Measurements from ENCODE around the gene CCDC12. TPM values are rescaled to one million over a fixed set of nuclear protein-coding genes. Genes with fewer than 3 reads are reported as not detected.
A peak's percentile ranks its signal among the peaks of the same experiment; 100 is the strongest.

The CCDC12 gene
- polyA plus RNA-seq, 1 donor from 2014 or later: 151 TPM

GRCh38 chr3:46907960-46908293, 68.6 kb downstream of the CCDC12 start:
- Mint-ChIP-seq H3K27ac (no peak overlapping the region), H3K4me1 (peaks cover 0 to 5% (median 4%) of the 10 kb centered on the region in 3 donors), H3K9me3 (no peaks in the 10 kb centered on the region), H3K36me3 (no peaks in the 10 kb centered on the region), H3K27me3 (no peaks in the 10 kb centered on the region), H3K4me3 (no peak overlapping the region)

DNA sequence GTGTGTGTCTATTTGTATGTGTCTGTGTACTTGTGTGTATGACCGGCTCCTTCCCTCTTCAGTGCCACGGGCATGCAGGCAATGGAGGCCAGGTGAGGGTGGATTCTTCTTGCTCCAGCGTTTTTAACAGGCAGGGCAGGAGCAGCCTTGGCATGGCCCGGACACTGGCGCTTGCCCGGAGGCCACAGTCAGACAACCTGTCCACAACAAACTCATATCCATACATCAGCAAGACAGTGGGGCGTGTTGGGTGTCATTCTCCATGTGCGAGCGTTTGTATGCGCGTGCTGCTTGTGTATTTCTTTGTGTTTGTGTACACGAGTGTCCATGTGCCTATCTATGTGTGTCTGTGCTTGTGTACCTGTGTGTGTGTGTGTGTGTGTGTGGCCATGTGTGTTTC, 69.3 kb downstream of the CCDC12 start:
- Mint-ChIP-seq H3K36me3 (no peaks in the 10 kb centered on the region), H3K9me3 (no peaks in the 10 kb centered on the region), H3K27me3 (no peaks in the 10 kb centered on the region), H3K4me1 (peaks cover 0 to 5% (median 4%) of the 10 kb centered on the region in 3 donors), H3K4me3 (no peak overlapping the region), H3K27ac (no peak overlapping the region)

DNA sequence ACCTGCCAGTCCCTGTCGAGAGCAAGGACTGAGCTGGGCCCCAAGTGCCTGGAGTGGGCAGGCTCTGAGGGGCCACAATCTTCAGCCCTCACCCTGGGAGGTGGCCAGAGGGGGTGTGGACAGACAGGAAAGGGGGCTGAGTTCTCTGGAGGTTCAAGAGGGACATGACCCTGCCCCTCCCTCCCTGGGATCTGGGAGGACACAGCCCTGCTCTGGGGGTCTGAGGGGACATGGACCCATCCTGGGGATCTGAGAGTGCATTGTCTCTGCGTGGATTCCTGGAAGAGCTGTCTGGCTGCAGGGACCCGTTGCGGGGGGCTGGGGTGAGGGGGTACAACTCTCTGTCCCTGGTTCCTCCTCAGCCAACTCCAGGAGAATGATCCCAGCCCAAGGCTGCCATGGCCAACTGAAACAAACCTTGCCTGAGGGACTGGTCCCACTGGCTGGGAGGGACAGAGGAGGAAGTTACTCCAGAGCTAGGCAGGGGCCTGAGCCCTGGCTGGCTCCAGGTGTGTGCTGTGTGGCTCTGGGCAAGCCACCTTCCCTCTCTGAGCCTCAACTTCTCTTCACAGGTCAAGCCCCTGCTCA, 70.0 kb downstream of the CCDC12 start:
- Mint-ChIP-seq H3K27me3 (no peaks in the 10 kb centered on the region), H3K4me3 (no peak overlapping the region), H3K9me3 (no peaks in the 10 kb centered on the region), H3K36me3 (no peaks in the 10 kb centered on the region), H3K27ac (no peak overlapping the region), H3K4me1 (peaks cover 0 to 5% (median 4%) of the 10 kb centered on the region in 3 donors)

DNA sequence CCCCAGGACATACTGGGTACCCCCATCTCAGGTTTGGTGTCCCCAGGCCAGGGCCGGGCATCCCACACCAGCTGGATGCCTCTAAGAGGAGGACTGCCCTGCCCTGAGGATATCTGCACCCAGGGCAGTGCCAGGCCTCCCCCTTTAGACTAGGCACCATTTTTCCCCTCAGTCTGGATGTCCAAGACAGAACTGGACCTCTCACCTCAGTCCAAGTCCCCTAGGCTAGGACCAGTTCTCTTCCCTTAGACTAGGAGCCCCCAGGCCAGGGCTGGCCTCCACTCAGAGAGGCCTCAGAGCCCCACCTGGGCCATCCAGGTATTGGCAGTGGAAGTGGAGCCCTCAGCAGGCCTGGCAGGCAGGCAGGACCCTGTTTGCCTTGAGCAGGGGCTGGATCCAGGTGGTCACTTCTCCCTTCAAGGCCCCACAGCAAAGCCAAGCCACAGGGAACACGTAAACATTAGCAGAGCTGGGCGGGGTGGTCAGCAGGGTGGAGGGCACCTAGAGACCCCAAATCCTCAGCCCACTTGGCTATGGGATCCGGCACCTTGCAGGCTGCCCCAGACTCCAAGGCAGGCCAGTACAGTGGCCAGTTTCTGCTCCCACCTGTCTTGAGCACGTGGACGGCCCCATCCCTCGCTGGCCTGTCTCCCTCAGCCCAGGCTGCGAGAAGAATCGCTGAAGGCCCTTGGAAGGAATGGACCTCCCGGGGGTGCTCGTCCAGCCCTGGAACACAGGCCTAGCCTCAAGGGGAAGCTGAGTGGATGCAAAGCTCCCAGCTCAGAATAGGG, 70.7 kb downstream of the CCDC12 start:
- H3K36me3 Mint-ChIP-seq: no peaks in the 10 kb centered on the region
- H3K27ac Mint-ChIP-seq: no peak overlapping the region
- peaks cover 0 to 5% (median 4%) of the 10 kb centered on the region in 3 donors for H3K4me1 Mint-ChIP-seq

GRCh38 chr3:46905213-46905560, 71.4 kb downstream of the CCDC12 start:
- Mint-ChIP-seq H3K36me3 (no peaks in the 10 kb centered on the region), H3K4me1 (peaks cover 0 to 5% (median 4%) of the 10 kb centered on the region in 3 donors), H3K27me3 (no peaks in the 10 kb centered on the region), H3K9me3 (no peaks in the 10 kb centered on the region), H3K4me3 (no peak overlapping the region), H3K27ac (peak overlapping the region in 1 of 3 donors; percentile 43)

More for the DNA sequence above, 70.7 kb downstream of the CCDC12 start:
- no peaks in the 10 kb centered on the region for H3K27me3 Mint-ChIP-seq
- H3K4me3 Mint-ChIP-seq: no peak overlapping the region
- no peaks in the 10 kb centered on the region for H3K9me3 Mint-ChIP-seq

- no peaks in the 10 kb centered on the region for H3K9me3 Mint-ChIP-seq
- H3K36me3 Mint-ChIP-seq: no peaks in the 10 kb centered on the region
- no peaks in the 10 kb centered on the region for H3K27me3 Mint-ChIP-seq
- peak overlapping the region in 1 of 3 donors; percentile 43 for H3K27ac Mint-ChIP-seq
- H3K4me1 Mint-ChIP-seq: peaks cover 0 to 3% (median 3%) of the 10 kb centered on the region in 3 donors
- H3K4me3 Mint-ChIP-seq: no peak overlapping the region
Measured at GRCh38 chr3:46904303-46905212, 72.0 kb downstream of the CCDC12 start.

DNA sequence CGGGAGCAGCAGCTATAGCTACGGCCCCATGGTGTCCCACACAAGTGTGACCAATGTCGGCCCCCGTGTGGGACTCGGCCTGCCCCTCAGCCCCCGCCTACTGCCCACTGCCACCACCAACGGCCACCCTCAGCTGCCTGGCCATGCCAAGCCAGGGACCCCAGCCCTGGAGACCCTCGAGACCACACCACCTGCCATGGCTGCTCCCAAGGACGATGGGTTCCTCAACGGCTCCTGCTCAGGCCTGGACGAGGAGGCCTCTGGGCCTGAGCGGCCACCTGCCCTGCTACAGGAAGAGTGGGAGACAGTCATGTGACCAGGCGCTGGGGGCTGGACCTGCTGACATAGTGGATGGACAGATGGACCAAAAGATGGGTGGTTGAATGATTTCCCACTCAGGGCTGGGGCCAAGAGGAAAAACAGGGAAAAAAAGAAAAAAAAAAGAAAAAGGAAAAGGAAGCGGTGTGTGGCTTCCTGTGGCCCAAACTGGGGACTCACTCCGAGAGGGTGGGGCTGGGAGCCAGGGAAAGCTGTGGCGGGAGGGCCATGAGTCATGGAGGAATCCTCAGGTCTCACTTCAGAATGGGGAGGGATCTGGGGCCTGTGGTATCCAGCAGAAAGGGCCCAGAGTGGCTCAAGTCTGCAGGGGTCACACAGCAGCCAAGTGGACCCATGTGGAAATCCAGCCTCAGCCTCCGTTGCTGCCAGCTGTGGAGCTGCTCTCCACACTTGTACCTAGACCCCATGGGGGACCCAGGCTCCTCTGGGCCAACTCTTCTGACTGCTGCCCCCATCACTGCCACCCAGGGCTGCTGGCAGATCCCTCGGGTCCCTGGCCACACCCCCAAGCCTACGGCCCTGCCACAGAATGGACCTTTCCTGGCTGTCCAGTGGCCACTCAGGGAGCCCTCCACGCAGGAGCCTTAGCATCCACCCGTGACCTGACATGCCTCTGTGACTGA, 72.9 kb downstream of the CCDC12 start:
- Mint-ChIP-seq H3K27me3 (peaks cover 1% of the 10 kb centered on the region), H3K27ac (no peak overlapping the region), H3K4me3 (no peak overlapping the region)

DNA sequence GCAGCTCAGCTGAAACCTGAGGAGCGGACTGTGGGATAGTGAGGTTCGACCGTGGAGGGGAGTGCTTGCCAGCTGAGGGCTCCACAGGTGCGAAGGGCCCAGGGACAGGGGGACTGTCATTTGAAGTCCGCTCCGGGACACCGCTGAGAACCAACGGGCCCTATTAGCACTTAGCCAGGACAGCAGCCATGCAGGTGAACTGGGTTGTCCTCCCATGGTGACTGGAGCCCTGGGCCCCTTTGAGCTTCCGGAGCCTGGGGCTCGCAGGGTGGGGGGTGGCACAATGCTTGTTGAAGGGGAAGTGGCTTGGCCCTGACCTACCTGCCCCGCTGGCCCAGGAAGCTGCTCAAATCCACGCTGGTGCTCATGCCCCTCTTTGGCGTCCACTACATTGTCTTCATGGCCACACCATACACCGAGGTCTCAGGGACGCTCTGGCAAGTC, 74.3 kb downstream of the CCDC12 start:
- Mint-ChIP-seq H3K9me3 (no peaks in the 10 kb centered on the region), H3K27ac (no peak overlapping the region), H3K4me3 (no peak overlapping the region), H3K36me3 (no peaks in the 10 kb centered on the region), H3K4me1 (peaks cover 0 to 7% (median 2%) of the 10 kb centered on the region in 3 donors), H3K27me3 (peaks cover 9% of the 10 kb centered on the region)

More for the DNA sequence above, 72.9 kb downstream of the CCDC12 start:
- peaks cover 0 to 2% (median 0%) of the 10 kb centered on the region in 3 donors for H3K4me1 Mint-ChIP-seq
- H3K36me3 Mint-ChIP-seq: no peaks in the 10 kb centered on the region
- no peaks in the 10 kb centered on the region for H3K9me3 Mint-ChIP-seq

- no peaks in the 10 kb centered on the region for H3K36me3 Mint-ChIP-seq
- peaks cover 0 to 7% (median 2%) of the 10 kb centered on the region in 3 donors for H3K4me1 Mint-ChIP-seq
- H3K27ac Mint-ChIP-seq: no peak overlapping the region
- H3K9me3 Mint-ChIP-seq: no peaks in the 10 kb centered on the region
- H3K4me3 Mint-ChIP-seq: no peak overlapping the region
- peaks cover 9% of the 10 kb centered on the region for H3K27me3 Mint-ChIP-seq
Measured at GRCh38 chr3:46901591-46902187, 74.9 kb downstream of the CCDC12 start.

GRCh38 chr3:46901061-46901460, 75.5 kb downstream of the CCDC12 start:
- Mint-ChIP-seq H3K27ac (no peak overlapping the region), H3K27me3 (peaks cover 11% of the 10 kb centered on the region), H3K36me3 (no peaks in the 10 kb centered on the region), H3K4me3 (no peak overlapping the region), H3K4me1 (peaks cover 0 to 7% (median 2%) of the 10 kb centered on the region in 3 donors), H3K9me3 (no peaks in the 10 kb centered on the region)

GRCh38 chr3:46900356-46900755, 76.2 kb downstream of the CCDC12 start:
- H3K27me3 Mint-ChIP-seq: peaks cover 13% of the 10 kb centered on the region
- H3K9me3 Mint-ChIP-seq: no peaks in the 10 kb centered on the region
- H3K4me1 Mint-ChIP-seq: peaks cover 0 to 7% (median 3%) of the 10 kb centered on the region in 3 donors
- H3K4me3 Mint-ChIP-seq: no peak overlapping the region
- H3K27ac Mint-ChIP-seq: peak overlapping the region in 1 of 3 donors; percentile 22
- H3K36me3 Mint-ChIP-seq: no peaks in the 10 kb centered on the region

GRCh38 chr3:46900007-46900292, 76.6 kb downstream of the CCDC12 start:
- Mint-ChIP-seq H3K27me3 (peaks cover 13% of the 10 kb centered on the region), H3K9me3 (peaks cover 0 to 2% (median 0%) of the 10 kb centered on the region in 3 donors), H3K4me1 (peaks cover 0 to 9% (median 4%) of the 10 kb centered on the region in 3 donors), H3K27ac (peak overlapping the region in 1 of 3 donors; percentile 22), H3K4me3 (no peak overlapping the region), H3K36me3 (no peaks in the 10 kb centered on the region)

- H3K36me3 Mint-ChIP-seq: no peaks in the 10 kb centered on the region
- peaks cover 0 to 9% (median 4%) of the 10 kb centered on the region in 3 donors for H3K4me1 Mint-ChIP-seq
- no peak overlapping the region for H3K27ac Mint-ChIP-seq
- H3K27me3 Mint-ChIP-seq: peaks cover 13% of the 10 kb centered on the region
- H3K4me3 Mint-ChIP-seq: peak overlapping the region in 1 of 4 donors; percentile 22
- peaks cover 0 to 2% (median 0%) of the 10 kb centered on the region in 3 donors for H3K9me3 Mint-ChIP-seq
Measured at GRCh38 chr3:46899151-46900006, 77.2 kb downstream of the CCDC12 start.

All from IgD-negative memory B cell (primary cell).